HG02943 (cell line): Measurements from ENCODE around the gene GNG5.
"Not testable (repeated sequence)": the region's sequence is repeated elsewhere in the genome, so short reads cannot be mapped to it uniquely, and the experiment has no call there.

ENCODE experiments used
- ATAC-seq: cut with Tn5 transposase; IDR thresholded peaks from one replicate; pipeline ENCODE4 v1.9.1; 2021; ENCODE audit warnings: mild to moderate bottlenecking, low read depth, moderate library complexity; ENCODE audit not compliant: unreplicated experiment

GNG5 gene

GRCh38 chr1:84492726-84493125 is 13.7 kb downstream of the GNG5 start:
- no peak for ATAC-seq

- ATAC-seq: no peak
Measured at GRCh38 chr1:84489766-84490165, 16.6 kb downstream of the GNG5 start.

- ATAC-seq: no peak
Measured at GRCh38 chr1:84488107-84488506, 18.3 kb downstream of the GNG5 start.

- ATAC-seq: no peak
Measured at GRCh38 chr1:84481317-84481716, 25.1 kb downstream of the GNG5 start.

- ATAC-seq: no peak
Measured at GRCh38 chr1:84480650-84481049, 25.7 kb downstream of the GNG5 start.

GRCh38 chr1:84479998-84480397 is 26.4 kb downstream of the GNG5 start:
- no peak for ATAC-seq

- peak; percentile 97 for ATAC-seq
Measured at GRCh38 chr1:84478876-84479868, 27.2 kb downstream of the GNG5 start, which contains the start of gene RPF1. Gene RPF1 (plus strand): TSS chr1:84479266. CDS start chr1:84479282, 16 bp downstream.

- ATAC-seq: no peak
Measured at GRCh38 chr1:84476225-84476624, 30.2 kb downstream of the GNG5 start.

- ATAC-seq: no peak
Measured at GRCh38 chr1:84467298-84467697, 39.1 kb downstream of the GNG5 start.

GRCh38 chr1:84462118-84462517 is 44.3 kb downstream of the GNG5 start:
- no peak for ATAC-seq

GRCh38 chr1:84452436-84452835 is 53.9 kb downstream of the GNG5 start:
- ATAC-seq: no peak

GRCh38 chr1:84450910-84451309 is 55.5 kb downstream of the GNG5 start:
- no peak for ATAC-seq

- not testable (repeated sequence) for ATAC-seq
Measured at GRCh38 chr1:84448704-84449103, 57.7 kb downstream of the GNG5 start.
